Measurements from ENCODE around the gene VAC14. TPM values are rescaled to one million over a fixed set of nuclear protein-coding genes. Genes with fewer than 3 reads are reported as not detected.
A peak's percentile ranks its signal among the peaks of the same experiment; 100 is the strongest.

VAC14 gene
- total RNA-seq, 1 donor from 2014 or later = 75.1 TPM

- no peak overlapping the region for H3K27ac ChIP-seq
- intact Hi-C loops (cut with DNase I) = loop anchor here (1.0 to 5.0 kb wide), 5 partner anchors 16 to 244 kb away; no protein-coding TSS in a partner anchor
Measured at GRCh38 chr16:70770626-70771552, 30.1 kb downstream of the VAC14 start.

GRCh38 chr16:70770291-70770625 is 30.7 kb downstream of the VAC14 start:
- H3K36me3 ChIP-seq = peaks cover 3 to 16% of the 10 kb centered on the region in 2 donors
- H3K4me3 ChIP-seq = no peak overlapping the region
- no peak overlapping the region for H3K27ac ChIP-seq
- no peaks in the 10 kb centered on the region for H3K27me3 ChIP-seq
- TF ChIP-seq CTCF (IDR thresholded peaks at IDR 0.05) = no peak
- no peak for DNase-seq (ENCODE audit: low spot score in 2 of 2)
- intact Hi-C loops (cut with DNase I) = loop anchor here (2.0 to 5.0 kb wide), 4 partner anchors 15 to 243 kb away; no protein-coding TSS in a partner anchor
- no peaks in the 10 kb centered on the region for H3K9me3 ChIP-seq
- peaks cover 0 to 5% of the 10 kb centered on the region in 2 donors for H3K4me1 ChIP-seq

More at GRCh38 chr16:70770626-70771552, 30.1 kb downstream of the VAC14 start:
- H3K4me3 ChIP-seq = no peak overlapping the region
- no peaks in the 10 kb centered on the region for H3K9me3 ChIP-seq
- peaks cover 3 to 16% of the 10 kb centered on the region in 2 donors for H3K36me3 ChIP-seq
- no peaks in the 10 kb centered on the region for H3K27me3 ChIP-seq
- peak in 1 of 2 donors; percentile 78 for DNase-seq (ENCODE audit: low spot score in 2 of 2)
- peaks cover 0 to 5% of the 10 kb centered on the region in 2 donors for H3K4me1 ChIP-seq
- TF ChIP-seq CTCF (IDR thresholded peaks at IDR 0.05) = peak; percentile 92 to 98 (median 96)

GRCh38 chr16:70769761-70770160 is 31.2 kb downstream of the VAC14 start:
- Histone ChIP-seq H3K36me3 (peaks cover 3 to 16% of the 10 kb centered on the region in 2 donors), H3K27me3 (no peaks in the 10 kb centered on the region), H3K9me3 (no peaks in the 10 kb centered on the region), H3K4me3 (no peak overlapping the region), H3K27ac (no peak overlapping the region), H3K4me1 (peaks cover 0 to 5% of the 10 kb centered on the region in 2 donors)
- no peak for TF ChIP-seq CTCF (IDR thresholded peaks at IDR 0.05)
- intact Hi-C loops (cut with DNase I) = loop anchor here (2.0 to 5.0 kb wide), 4 partner anchors 15 to 242 kb away; no protein-coding TSS in a partner anchor
- DNase-seq (ENCODE audit: low spot score in 2 of 2) = no peak

GRCh38 chr16:70769131-70769530 is 31.8 kb downstream of the VAC14 start:
- H3K27me3 ChIP-seq = no peaks in the 10 kb centered on the region
- intact Hi-C loops (cut with DNase I) = no loop called here
- no peak for TF ChIP-seq CTCF (IDR thresholded peaks at IDR 0.05)
- H3K9me3 ChIP-seq = no peaks in the 10 kb centered on the region
- DNase-seq (ENCODE audit: low spot score in 2 of 2) = no peak
- peaks cover 3 to 16% of the 10 kb centered on the region in 2 donors for H3K36me3 ChIP-seq
- peaks cover 0 to 5% of the 10 kb centered on the region in 2 donors for H3K4me1 ChIP-seq
- H3K27ac ChIP-seq = no peak overlapping the region
- H3K4me3 ChIP-seq = no peak overlapping the region

- no peak overlapping the region for H3K27ac ChIP-seq
- peaks cover 3 to 16% of the 10 kb centered on the region in 2 donors for H3K36me3 ChIP-seq
- no peak for TF ChIP-seq CTCF (IDR thresholded peaks at IDR 0.05)
- H3K27me3 ChIP-seq = no peaks in the 10 kb centered on the region
- peaks cover 0 to 5% of the 10 kb centered on the region in 2 donors for H3K4me1 ChIP-seq
- DNase-seq (ENCODE audit: low spot score in 2 of 2) = no peak
- no peak overlapping the region for H3K4me3 ChIP-seq
- no peaks in the 10 kb centered on the region for H3K9me3 ChIP-seq
- intact Hi-C loops (cut with DNase I) = no loop called here
Measured at GRCh38 chr16:70768203-70768580, 32.8 kb downstream of the VAC14 start.

Data from ascending aorta (tissue), 2 donors.